ENCODE data around the gene TAS2R4. TPM values are rescaled to one million over a fixed set of nuclear protein-coding genes. Genes with fewer than 3 reads are reported as not detected.
"Not testable (repeated sequence)": the region's sequence is repeated elsewhere in the genome, so short reads cannot be mapped to it uniquely, and the experiment has no call there.

The TAS2R4 gene
- total and polyA plus RNA-seq, 2 experiments from 2014 or later, result 0.13 to 0.32 TPM

- no peak for TF ChIP-seq EZH2phosphoT487 (IDR thresholded peaks at IDR 0.05; ENCODE audit: insufficient read depth, low read depth)
- TF ChIP-seq EZH2 (IDR thresholded peaks at IDR 0.05; ENCODE audit: insufficient read depth, poor library complexity, severe bottlenecking), result no peak
- H3K36me3 ChIP-seq (ENCODE audit: low read depth), result 0 out of 2 replicates have a peak, but pooled peaks cover 5% of the 10 kb centered on the region
- no peaks in the 10 kb centered on the region for H3F3A ChIP-seq (ENCODE audit: insufficient read depth)
- H3K4me3 ChIP-seq, result no peak within 1 kb of the TSS
- H3K4me1 ChIP-seq (ENCODE audit: insufficient read depth), result no peaks in the 10 kb centered on the region
- H3K4me2 ChIP-seq (ENCODE audit: unreplicated experiment), result no peak within 1 kb of the TSS
- no peaks in the 10 kb centered on the region for H4K20me1 ChIP-seq (ENCODE audit: insufficient read depth)
- WGBS, 2 experiments (ENCODE audit: low coverage in 1 of 2, low lambda C conversion rate in 2 of 2, missing lambda C conversion rate in 2 of 2), result 95 to 98% methylated on average over 5 of the region's 5 CpGs
- in situ Hi-C loops (cut with MboI), result no loop called here
- no peaks in the 10 kb centered on the region for H3K79me2 ChIP-seq (ENCODE audit: insufficient read depth)
- no peak within 1 kb of the TSS for H2AFZ ChIP-seq
- H3K27ac ChIP-seq, result no peak within 1 kb of the TSS
- no peak for DNase-seq
- H3K9ac ChIP-seq, result no peak within 1 kb of the TSS
- H3K9me2 ChIP-seq (ENCODE audit: insufficient read depth), result no peaks in the 10 kb centered on the region
- no peaks in the 10 kb centered on the region for H3K9me3 ChIP-seq (ENCODE audit: low read depth)
- no peaks in the 10 kb centered on the region for H3K27me3 ChIP-seq (replicated peaks; ENCODE audit: insufficient read depth)
Observed at GRCh38 chr7:141789917-141790316, 13.4 kb downstream of the TAS2R4 start, which contains the start of gene TAS2R5. TAS2R5 (plus strand) TSS chr7:141790217; CDS start chr7:141790362, 145 bp downstream.

DNA sequence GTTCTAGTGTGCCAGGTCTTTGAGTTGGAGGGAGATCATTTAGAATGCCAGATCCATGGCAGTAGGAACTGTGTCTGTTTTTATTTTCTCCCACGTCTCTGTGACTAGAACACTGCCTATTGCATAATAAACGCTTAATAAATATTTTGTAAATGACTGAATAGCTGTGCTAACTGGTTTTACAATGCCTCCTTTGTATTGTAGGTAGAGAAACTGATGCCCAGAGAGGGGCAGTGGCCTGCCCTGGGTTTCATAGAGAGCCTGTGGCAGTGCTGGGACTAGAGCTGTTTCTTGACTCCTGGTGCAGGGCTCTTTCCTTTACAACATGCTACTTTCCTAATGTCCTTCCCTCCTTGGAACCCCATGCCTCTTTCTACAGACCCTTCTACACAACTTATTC lies 16.1 kb downstream of the TAS2R4 start:
- no peaks in the 10 kb centered on the region for H3F3A ChIP-seq (ENCODE audit: insufficient read depth)
- H3K9me3 ChIP-seq (ENCODE audit: low read depth), result no peaks in the 10 kb centered on the region
- no peak overlapping the region for H2AFZ ChIP-seq
- H3K27ac ChIP-seq, result no peak overlapping the region
- peak; percentile 13 for DNase-seq
- 61 to 67% methylated on average over 2 of the region's 2 CpGs for WGBS, 2 experiments (ENCODE audit: low coverage in 1 of 2, low lambda C conversion rate in 2 of 2, missing lambda C conversion rate in 2 of 2)
- no peak overlapping the region for H3K4me3 ChIP-seq
- no peaks in the 10 kb centered on the region for H3K79me2 ChIP-seq (ENCODE audit: insufficient read depth)
- in situ Hi-C loops (cut with MboI), result no loop called here
- H3K4me1 ChIP-seq (ENCODE audit: insufficient read depth), result no peaks in the 10 kb centered on the region
- H4K20me1 ChIP-seq (ENCODE audit: insufficient read depth), result no peaks in the 10 kb centered on the region
- H3K4me2 ChIP-seq (ENCODE audit: unreplicated experiment), result no peak overlapping the region
- no peaks in the 10 kb centered on the region for H3K9me2 ChIP-seq (ENCODE audit: insufficient read depth)
- H3K36me3 ChIP-seq (ENCODE audit: low read depth), result 0 out of 2 replicates have a peak, but pooled peaks cover 5% of the 10 kb centered on the region
- H3K27me3 ChIP-seq (replicated peaks; ENCODE audit: insufficient read depth), result no peaks in the 10 kb centered on the region
- H3K9ac ChIP-seq, result no peak overlapping the region
- TF ChIP-seq EZH2 (IDR thresholded peaks at IDR 0.05; ENCODE audit: insufficient read depth, poor library complexity, severe bottlenecking) (no peak), EZH2phosphoT487 (IDR thresholded peaks at IDR 0.05; ENCODE audit: insufficient read depth, low read depth) (no peak)

DNA sequence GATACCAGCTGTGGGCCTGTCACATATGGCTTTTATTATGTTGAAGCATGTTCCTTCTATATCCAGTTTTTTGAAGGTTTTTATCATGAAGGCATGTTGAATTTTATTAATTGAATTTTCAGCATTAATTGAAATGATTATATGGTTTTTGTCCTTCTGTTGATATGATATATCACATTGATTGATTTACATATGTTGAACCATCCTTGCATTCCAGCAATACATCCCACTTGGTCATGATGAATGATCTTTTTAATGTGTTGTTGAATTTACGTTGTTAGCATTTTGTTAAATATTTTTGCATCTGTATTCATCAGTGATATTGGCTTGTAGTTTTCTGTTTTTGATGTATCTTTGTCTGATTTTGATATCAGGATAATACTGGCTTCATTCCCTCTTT lies 43.6 kb downstream of the TAS2R4 start:
- DNase-seq, result peak; percentile 25
- H4K20me1 ChIP-seq (ENCODE audit: insufficient read depth), result no peaks in the 10 kb centered on the region
- no peaks in the 10 kb centered on the region for H3K9me3 ChIP-seq (ENCODE audit: low read depth)
- no peaks in the 10 kb centered on the region for H3K4me1 ChIP-seq (ENCODE audit: insufficient read depth)
- no peaks in the 10 kb centered on the region for H3K79me2 ChIP-seq (ENCODE audit: insufficient read depth)
- no peaks in the 10 kb centered on the region for H3K9me2 ChIP-seq (ENCODE audit: insufficient read depth)
- in situ Hi-C loops (cut with MboI), result no loop called here
- 0 out of 2 replicates have a peak, but pooled peaks cover 8% of the 10 kb centered on the region for H3K36me3 ChIP-seq (ENCODE audit: low read depth)
- no peak overlapping the region for H3K9ac ChIP-seq
- 9 to 10% methylated on average over 1 of the region's 1 CpG for WGBS, 2 experiments (ENCODE audit: low coverage in 1 of 2, low lambda C conversion rate in 2 of 2, missing lambda C conversion rate in 2 of 2)
- no peak overlapping the region for H2AFZ ChIP-seq
- no peaks in the 10 kb centered on the region for H3F3A ChIP-seq (ENCODE audit: insufficient read depth)
- TF ChIP-seq EZH2 (IDR thresholded peaks at IDR 0.05; ENCODE audit: insufficient read depth, poor library complexity, severe bottlenecking) (no peak), EZH2phosphoT487 (IDR thresholded peaks at IDR 0.05; ENCODE audit: insufficient read depth, low read depth) (no peak)
- no peak overlapping the region for H3K4me3 ChIP-seq
- H3K4me2 ChIP-seq (ENCODE audit: unreplicated experiment), result no peak overlapping the region
- H3K27ac ChIP-seq, result no peak overlapping the region
- no peaks in the 10 kb centered on the region for H3K27me3 ChIP-seq (replicated peaks; ENCODE audit: insufficient read depth)

DNA sequence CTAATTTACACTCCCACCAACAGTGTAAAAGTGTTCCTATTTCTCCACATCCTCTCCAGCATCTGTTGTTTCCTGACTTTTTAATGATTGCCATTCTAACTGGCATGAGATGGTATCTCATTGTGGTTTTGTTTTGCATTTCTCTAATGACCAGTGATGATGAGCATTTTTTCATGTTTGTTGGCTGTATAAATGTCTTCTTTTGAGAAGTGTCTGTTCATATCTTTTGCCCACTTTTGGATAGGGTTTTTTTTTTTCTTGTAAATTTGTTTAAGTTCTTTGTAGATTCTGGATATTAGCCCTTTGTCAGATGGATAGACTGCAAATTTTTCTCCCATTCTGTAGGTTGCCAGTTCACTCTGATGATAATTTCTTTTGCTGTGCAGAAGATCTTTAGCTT lies 46.0 kb downstream of the TAS2R4 start:
- H3K9me3 ChIP-seq (ENCODE audit: low read depth); H3K36me3 ChIP-seq (ENCODE audit: low read depth); H3K4me1 ChIP-seq (ENCODE audit: insufficient read depth); H2AFZ ChIP-seq; H3K79me2 ChIP-seq (ENCODE audit: insufficient read depth); DNase-seq; H3F3A ChIP-seq (ENCODE audit: insufficient read depth); H3K9ac ChIP-seq; H3K27me3 ChIP-seq (replicated peaks; ENCODE audit: insufficient read depth); H3K27ac ChIP-seq; H3K4me3 ChIP-seq; H4K20me1 ChIP-seq (ENCODE audit: insufficient read depth); H3K4me2 ChIP-seq (ENCODE audit: unreplicated experiment); H3K9me2 ChIP-seq (ENCODE audit: insufficient read depth); in situ Hi-C loops (cut with MboI): not testable (repeated sequence)

Small RNA genes within 50 kb of the gene (small RNA-seq; reads per million reads assigned to genes)
- gene RNU1-82P (ENCODE audit: low read depth, low replicate concordance), result not detected

Other genes with a start within 250 kb of the TAS2R4 start
- gene AGK, start 225.3 kb upstream of the TAS2R4 start, total RNA-seq (2014; rRNA removed; shearing (Covaris generic)), result 24.1 and 35.5 TPM in 2 replicates
- 18.3 and 20.4 TPM in 2 replicates for gene AGK, start 225.3 kb upstream of the TAS2R4 start, polyA plus RNA-seq (2016; fragmentation: Nextera tagmentation; extraction: Ambion mirVana)
- 3.0 and 7.8 TPM in 2 replicates for gene DENND11, start 74.5 kb upstream of the TAS2R4 start, total RNA-seq (2014; rRNA removed; shearing (Covaris generic))
- 0.43 and 0.49 TPM in 2 replicates for gene DENND11, start 74.5 kb upstream of the TAS2R4 start, polyA plus RNA-seq (2016; fragmentation: Nextera tagmentation; extraction: Ambion mirVana)
- not detected in 2 replicates for gene WEE2, start 68.3 kb upstream of the TAS2R4 start, total RNA-seq (2014; rRNA removed; shearing (Covaris generic))
- gene WEE2, start 68.3 kb upstream of the TAS2R4 start, polyA plus RNA-seq (2016; fragmentation: Nextera tagmentation; extraction: Ambion mirVana), result not detected in 2 replicates
- 76.8 and 113 TPM in 2 replicates for gene SSBP1, start 38.3 kb upstream of the TAS2R4 start, total RNA-seq (2014; rRNA removed; shearing (Covaris generic))
- gene SSBP1, start 38.3 kb upstream of the TAS2R4 start, polyA plus RNA-seq (2016; fragmentation: Nextera tagmentation; extraction: Ambion mirVana), result 267 and 278 TPM in 2 replicates
- not detected in 2 replicates for gene TAS2R3, start 12.6 kb upstream of the TAS2R4 start, total RNA-seq (2014; rRNA removed; shearing (Covaris generic))
- gene TAS2R3, start 12.6 kb upstream of the TAS2R4 start, polyA plus RNA-seq (2016; fragmentation: Nextera tagmentation; extraction: Ambion mirVana), result not detected in 2 replicates
- gene TAS2R5, start 13.5 kb downstream of the TAS2R4 start, total RNA-seq (2014; rRNA removed; shearing (Covaris generic)), result not detected in 2 replicates
- 0.16 and 0.22 TPM in 2 replicates for gene TAS2R5, start 13.5 kb downstream of the TAS2R4 start, polyA plus RNA-seq (2016; fragmentation: Nextera tagmentation; extraction: Ambion mirVana)
- not detected in 2 replicates for gene PRSS37, start 64.8 kb downstream of the TAS2R4 start, total RNA-seq (2014; rRNA removed; shearing (Covaris generic))
- gene PRSS37, start 64.8 kb downstream of the TAS2R4 start, polyA plus RNA-seq (2016; fragmentation: Nextera tagmentation; extraction: Ambion mirVana), result not detected in 2 replicates
- not detected in 2 replicates for gene OR9A4, start 139.7 kb downstream of the TAS2R4 start, total RNA-seq (2014; rRNA removed; shearing (Covaris generic))
- not detected in 2 replicates for gene OR9A4, start 139.7 kb downstream of the TAS2R4 start, polyA plus RNA-seq (2016; fragmentation: Nextera tagmentation; extraction: Ambion mirVana)
- gene CLEC5A, start 170.3 kb downstream of the TAS2R4 start, total RNA-seq (2014; rRNA removed; shearing (Covaris generic)), result not detected in 2 replicates
- gene CLEC5A, start 170.3 kb downstream of the TAS2R4 start, polyA plus RNA-seq (2016; fragmentation: Nextera tagmentation; extraction: Ambion mirVana), result not detected in 2 replicates
- not detected in 2 replicates for gene TAS2R38, start 197.1 kb downstream of the TAS2R4 start, total RNA-seq (2014; rRNA removed; shearing (Covaris generic))
- not detected in 2 replicates for gene TAS2R38, start 197.1 kb downstream of the TAS2R4 start, polyA plus RNA-seq (2016; fragmentation: Nextera tagmentation; extraction: Ambion mirVana)
- gene MGAM, start 219.2 kb downstream of the TAS2R4 start, total RNA-seq (2014; rRNA removed; shearing (Covaris generic)), result 1.3 and 2.5 TPM in 2 replicates
- gene MGAM, start 219.2 kb downstream of the TAS2R4 start, polyA plus RNA-seq (2016; fragmentation: Nextera tagmentation; extraction: Ambion mirVana), result 0.70 and 0.76 TPM in 2 replicates